Stimulated activated CD4-positive, alpha-beta T cell treated with anti-CD3 and anti-CD28 coated beads, TNF-alpha, amount 100 ng/mL, for 24 hours (primary cell): ENCODE measurements around the gene PBX3.

Source experiments
- DNase-seq, 3 experiments: peaks; one replicate each; pipeline ENCODE4 v3.0.0-alpha.2; 2020; ENCODE audit warnings: low read depth in 3 of 3

The PBX3 gene

DNA sequence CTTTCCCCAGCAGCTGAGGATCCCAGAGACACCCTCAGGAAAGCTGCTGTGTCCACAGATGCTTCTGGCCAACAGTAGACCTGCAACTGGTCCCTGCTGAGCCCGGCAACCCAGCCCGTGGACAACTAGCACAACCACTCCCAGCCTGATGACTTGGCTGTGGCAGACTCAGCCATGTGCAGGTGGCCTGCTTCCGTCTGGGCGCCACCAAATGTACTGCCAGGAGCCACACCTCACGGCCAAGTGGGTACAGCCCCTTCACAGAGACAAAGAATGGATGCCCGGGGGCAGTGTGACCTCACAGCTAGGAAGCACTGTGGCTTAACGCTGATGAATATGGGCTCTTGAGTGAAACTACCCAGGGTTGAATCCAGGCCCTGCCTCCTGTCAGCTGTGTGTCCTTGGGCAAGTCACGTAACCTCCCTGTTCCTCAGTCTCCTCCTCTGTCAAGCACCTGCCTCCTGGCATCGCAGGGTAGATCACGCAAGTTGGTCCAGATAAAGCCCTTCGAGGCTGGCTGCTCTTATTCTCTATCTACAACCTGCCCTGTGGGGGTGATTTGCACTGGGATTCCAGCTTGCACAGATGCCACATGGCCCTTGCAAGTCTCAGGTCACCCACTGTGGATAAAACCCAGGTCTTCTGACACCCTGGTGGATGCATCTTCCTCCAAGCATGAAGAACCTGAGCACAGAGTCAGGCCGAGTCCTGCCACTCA is 225.0 kb downstream of the PBX3 start:
- no peak for DNase-seq

DNA sequence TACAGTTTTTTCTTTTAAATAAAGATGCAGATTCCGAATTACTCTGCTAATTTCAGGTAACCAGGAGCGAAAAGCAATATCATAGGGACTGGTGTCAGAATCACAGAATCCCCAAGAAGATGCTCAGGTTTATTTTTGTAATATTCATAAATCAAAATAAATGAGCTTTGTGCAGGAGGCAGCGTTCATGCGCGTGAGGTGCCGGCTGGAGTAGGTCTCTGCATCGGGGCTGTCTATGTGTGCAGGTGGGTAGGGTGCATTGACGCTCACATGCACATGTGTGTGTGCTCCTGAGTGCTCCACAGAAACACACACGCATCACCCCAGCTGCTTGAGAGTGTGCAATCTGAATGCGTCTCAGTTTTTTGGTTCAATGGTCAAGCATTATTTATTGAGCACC is 226.4 kb downstream of the PBX3 start:
- DNase-seq, result no peak

DNA sequence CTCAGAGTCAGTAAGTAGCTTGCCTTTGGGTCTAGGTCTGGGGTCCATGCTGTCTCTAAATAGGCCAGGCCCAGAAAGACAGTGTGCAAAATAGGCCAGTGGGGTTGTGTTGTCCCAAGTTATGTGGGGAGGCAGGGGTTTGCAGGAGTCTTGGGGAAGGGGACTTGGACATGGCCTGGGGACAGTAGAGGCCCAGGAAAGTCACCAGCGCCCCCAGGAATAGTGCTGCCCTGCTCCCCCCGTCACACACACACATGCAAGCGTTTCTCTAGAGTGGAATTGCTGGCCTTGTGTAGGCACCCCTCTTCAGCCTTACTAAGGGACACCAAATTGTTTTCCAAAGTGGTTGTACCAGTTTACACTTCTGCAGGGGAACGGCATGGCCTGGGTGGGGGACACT is 227.5 kb downstream of the PBX3 start:
- DNase-seq, result no peak

DNA sequence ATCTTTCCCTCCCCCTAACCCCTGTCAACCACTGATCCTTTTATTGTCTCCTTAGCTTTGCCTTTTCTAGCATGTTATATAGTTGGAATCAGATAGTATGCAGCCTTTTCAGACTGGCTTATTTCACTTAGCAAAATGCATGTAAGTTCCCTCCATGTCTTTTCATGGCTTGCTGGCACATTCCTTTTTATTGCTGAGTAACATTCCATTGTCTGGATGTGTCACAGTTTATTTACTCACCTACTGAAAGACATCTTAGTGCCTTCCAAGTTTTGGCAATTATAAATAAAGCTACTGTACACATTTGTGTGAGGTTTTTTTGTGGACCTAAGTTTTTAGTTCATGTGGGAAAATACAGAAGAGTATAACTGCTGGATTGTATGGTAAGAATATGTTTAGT is 230.1 kb downstream of the PBX3 start:
- no peak for DNase-seq

DNA sequence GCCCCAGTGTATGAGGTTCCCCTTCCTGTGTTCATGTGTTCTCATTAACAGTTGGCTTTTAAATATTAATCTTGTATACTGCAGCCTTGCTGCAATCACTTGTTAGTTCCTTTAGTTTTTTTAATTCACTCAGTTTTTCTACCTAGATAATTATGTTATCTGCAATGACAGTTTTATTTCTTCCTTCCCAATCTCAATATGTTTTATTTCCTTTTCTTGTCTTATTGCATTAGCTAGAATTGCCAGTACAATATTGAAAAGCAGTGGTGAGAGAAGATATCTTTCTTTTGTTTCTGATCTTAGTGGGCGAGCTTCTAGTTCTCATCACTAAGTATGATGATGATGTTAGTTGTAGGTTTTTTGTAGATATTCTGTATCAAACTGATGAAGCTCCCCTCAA is 232.2 kb downstream of the PBX3 start:
- no peak for DNase-seq

DNA sequence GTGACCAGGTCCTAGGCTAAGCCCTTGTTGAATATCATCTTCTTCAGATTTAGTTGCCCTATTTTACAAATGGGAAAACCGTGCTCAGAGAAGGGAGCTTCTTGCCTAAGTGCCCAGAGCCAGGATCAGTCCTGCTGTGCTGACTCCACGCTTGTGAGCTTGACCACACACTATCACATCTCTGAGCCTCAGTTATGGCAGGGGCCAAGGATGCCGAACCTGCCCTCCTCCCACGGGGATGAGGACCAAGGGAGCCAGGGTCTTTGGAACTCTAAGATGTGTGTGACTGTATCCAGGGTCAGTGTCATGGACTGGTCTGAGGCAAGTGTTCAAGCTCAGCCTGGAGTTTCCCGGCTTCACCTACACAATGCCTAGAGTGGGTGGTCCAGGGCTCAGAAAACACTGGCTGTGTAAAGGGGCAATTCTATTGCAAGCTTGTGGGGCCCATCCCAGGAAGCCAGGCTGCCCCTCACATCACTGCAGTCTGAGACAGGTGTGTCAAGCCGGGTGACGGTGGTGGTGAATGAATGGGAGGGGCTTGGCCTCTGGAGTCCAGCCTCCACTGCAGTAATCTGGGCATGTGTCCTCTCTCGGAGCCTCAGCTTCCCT is 235.7 kb downstream of the PBX3 start:
- no peak for DNase-seq

DNA sequence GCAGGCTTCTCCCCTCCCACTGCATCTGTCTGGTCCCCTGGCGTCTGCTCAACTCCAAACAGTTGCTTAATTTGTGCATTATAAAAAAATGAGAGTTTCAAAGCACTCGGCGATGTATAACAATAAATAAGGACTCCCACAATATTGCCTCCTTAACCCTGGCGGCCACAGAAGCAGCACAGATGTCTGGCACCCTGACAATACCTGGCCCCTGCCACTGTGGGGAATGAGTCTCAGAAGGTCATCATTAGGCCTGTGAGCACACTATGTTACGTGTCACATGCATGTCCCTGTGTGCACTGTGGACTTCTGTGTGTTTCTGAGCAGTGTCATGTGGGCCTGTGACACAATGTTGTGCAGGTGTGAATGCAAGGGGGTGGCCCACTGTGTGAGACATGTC is 236.5 kb downstream of the PBX3 start:
- DNase-seq, result no peak

DNA sequence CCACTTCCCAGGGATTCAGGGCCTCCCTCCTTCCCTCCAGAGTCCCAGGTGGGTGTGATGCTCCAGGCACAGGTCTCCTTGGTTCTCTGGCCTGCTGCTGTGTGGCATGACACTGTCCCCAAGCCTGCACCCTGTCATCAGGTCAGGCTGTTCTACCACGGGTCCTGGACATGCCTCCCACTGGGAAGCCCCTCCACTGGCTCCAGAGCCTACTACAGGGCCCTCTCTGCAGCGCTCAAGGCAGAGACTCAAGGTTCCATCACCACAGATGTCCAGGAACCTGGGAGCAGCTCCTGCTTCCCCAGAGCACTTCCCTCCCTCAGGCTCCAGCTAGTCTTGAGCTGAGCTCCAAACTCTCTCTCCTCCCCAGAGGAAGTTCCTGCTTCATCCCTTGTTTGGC is 237.3 kb downstream of the PBX3 start:
- no peak for DNase-seq

DNA sequence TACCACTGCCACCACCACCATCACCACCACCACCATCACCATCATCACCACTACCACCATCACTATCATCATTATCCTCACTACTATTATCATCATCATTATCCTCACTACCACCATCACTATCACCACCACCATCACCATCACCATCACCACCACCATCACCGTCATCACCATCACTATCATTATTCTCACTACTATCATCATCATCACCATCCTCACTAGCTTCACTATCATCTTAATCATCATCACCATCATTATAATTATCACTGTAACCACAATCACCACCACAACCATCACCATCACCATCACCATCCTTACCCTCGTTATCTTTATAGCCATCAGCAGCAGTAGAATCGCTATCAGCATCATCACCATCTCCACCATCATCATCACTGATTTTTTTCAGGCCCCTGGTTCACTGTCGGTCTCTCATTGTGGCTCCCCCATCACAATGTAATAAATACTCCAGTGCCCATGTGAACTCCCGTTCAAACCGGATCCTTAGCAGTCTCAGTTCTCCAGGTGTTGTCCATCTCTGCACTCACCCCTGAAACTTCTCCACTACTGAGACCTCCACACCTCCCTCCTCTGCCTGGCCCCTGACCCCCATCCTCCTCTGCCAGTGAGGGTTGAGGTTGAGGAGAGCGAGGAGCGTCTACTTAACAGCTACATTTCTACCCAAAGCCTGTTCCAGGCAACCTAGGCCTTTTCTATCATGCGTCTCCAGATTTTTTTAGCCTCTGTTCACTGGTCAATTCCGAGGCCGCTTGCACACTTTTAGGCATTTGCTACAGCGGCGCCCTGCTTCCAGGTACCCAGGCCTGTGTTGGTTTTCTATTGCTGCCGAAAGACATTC is 238.2 kb downstream of the PBX3 start:
- no peak for DNase-seq

DNA sequence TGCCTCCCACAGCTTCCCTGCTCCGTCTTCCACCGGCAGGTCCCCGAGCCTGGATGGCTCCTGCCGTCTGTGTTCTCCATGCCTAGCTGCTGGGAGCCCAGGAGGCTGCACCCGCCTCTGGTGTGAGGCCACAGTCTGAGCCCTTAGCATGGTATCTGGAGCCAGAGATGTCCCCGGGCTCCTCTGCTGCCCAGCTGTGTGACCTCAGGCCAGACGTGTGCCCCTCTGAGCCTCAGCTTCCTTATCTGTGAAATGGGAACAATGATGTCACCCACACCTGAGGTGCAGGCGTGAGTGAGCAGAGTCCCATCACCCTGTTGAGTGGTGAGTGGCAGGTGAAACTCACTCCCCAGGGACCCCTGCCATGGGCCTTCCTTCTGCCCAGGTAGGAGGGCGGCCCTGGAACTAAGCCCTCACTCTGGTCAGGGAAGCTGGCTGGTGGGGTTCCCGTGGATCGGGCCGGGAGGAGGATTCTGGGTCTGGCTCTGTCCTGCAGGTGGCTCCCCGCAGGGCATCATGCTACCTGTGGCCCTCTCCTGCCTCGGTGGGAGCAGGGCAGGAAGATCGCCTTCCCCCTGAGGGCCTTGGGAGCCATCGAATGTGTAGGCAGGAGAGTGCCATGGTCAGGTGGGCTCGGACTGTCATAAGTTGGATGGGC is 239.0 kb downstream of the PBX3 start:
- no peak for DNase-seq

DNA sequence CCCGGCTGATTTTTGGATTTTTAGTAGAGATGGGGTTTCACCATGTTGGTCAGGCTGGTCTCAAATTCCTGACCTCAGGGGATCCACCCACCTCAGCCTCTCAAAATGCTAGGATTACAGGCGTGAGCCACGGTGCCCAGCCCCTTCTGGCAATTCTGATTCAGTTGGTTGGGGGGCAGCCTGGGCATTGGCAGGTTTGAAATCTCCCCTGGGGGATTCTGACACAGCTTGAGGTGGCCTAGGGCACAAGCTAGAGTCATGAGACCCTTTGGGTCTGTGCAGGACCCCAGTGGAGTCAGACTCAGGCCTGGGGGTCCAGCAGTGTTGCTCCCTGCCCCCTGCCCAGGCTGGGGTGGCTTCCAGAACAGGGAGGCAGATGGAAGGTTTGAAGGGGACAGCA is 239.8 kb downstream of the PBX3 start:
- no peak for DNase-seq

DNA sequence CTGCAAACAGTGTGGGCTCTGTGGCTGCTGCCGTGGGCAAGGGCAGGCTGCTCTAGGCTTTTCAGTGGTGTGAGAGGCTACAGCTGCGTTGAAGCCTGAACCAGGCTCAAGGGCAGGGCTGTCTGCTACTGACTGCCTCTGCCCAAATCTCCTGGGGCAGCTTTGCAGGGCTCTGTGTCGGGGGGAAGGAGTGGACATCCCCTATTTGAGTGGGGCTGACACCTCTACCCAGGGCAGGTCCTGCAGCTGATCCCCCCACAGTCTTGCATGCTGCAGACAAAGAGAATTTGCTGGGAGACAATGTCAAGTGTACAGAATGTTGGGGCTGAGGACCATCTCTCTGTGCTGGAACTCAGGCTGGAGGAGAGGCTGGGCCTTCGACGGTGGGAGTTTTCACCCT is 240.2 kb downstream of the PBX3 start:
- no peak for DNase-seq

DNA sequence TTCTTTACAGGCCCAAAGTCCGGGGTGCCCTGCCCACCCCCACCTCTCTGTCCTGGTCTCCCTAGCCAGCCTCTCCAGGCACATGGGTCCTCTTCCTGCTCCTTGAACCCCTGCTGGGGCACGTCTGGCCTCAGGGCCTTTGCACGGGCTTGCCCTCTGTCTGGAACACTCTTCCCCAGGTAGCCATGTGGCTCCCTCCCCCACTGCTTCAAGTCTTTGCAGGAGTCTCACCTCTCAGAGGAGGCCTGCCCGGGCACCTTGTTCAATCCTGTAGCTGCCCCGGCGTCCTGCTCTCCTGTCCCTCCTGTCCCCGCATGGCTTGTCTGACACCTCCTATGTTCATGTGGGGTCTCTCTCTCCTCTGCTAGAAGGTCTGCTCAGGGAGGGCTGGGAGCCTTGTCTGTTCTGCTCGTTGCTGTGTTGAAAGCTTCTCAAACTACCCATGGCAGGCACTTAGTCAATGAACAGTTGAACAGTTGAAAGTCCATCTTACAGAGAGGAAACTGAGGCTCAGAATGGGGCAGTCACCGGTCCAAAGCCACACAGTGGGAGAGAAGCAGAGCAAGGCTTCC is 241.4 kb downstream of the PBX3 start:
- no peak for DNase-seq

DNA sequence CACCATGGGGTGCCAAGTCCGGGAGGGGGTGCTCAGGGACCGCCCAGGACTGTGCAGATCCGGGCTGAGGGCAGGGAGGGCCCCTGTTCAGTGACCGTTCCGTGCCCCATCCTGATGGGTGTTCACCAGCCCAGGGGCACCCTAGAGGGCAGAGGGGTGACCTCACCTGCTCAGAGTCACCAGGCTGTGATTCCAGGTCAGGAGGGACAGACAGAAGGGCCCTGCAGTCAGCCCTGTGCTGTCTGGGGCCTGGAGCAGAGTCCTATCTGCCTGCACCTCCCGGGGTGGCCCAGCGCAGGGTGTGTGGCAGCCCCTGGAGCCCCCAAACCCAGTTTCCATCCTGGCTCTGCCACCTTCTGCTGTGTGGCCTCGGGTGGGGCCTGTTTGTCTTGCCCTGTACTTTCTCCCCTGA is 241.9 kb downstream of the PBX3 start:
- no peak for DNase-seq

DNA sequence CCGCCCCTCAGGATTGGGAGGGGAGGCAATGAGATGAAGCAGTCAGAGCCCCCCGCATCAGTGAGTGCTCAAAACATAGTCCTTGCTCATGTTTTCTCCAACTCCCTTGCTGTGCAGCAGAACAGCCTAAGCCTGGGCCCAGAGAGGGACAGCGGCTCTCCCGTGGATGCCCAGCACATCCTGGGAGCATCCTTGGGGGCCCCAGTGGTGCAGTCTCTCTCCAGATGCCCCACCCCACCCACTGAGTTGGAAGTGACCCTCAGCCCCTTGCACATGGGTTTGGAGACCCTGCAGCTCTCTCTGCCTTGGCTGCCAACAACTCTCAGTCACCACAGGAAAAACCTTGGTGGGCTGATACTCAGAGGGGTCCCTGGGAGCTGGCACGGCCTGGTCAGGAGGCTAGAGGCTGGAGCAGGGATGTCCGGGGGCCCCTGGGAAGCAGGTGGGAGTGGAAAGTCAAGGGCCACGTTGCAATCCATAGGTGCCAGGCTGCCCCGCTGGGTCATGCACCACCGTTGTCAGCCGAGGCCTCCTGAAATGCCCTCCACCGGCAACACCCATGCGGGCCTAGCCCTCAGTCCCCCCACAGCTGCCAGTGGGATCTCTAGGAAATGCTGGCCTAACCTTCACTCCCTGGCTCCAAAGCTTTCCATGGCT is 242.5 kb downstream of the PBX3 start:
- no peak for DNase-seq

DNA sequence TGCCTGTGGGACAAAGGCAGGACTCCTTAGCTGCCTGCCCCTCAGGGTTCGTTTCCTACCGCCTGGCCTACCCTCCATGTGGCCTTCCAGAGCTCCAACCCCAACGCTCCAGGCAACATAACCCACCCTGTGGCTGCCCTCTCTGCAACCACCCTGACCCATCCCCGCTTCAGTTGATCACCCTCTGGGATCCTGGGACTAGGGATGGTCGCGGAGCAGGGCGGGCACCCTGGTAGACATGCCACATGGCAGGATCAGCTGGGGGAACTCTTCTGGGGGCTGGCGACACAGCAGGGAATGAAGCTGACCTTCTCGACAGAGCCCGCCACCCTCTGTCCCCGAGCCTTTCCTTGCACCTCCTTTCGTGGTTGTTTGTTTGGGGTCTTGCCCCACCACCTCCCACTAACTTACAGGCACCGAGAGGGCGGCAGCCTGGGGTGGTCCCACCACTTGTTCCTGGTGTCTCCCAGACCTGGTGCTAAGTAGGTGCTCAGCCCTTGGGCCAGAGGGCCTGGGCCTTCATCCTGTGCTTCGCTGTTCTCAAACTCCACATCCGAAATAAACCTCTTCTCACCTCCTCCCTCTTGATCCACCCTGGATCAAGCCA is 243.1 kb downstream of the PBX3 start:
- no peak for DNase-seq

DNA sequence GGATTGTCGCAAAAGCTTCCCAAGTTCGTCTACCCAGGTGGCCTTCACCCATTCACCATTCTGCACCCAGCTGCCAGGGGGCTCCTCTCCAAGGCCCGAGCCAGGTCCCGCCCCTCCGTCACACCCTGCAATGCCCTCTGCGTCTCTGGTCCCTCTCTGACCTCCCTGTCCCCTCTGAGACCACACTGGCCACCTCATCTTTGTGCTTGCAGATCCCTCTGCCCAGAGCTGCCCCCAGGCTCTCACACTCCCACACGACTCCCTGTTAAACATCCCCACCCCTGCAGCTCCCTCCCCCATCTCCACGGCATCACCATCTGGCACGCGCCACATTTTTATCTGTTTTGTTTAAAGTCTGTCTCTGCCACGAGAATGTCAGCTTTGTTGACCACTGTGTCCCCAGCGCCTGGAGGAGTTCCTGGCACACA is 243.6 kb downstream of the PBX3 start:
- DNase-seq, result no peak

DNA sequence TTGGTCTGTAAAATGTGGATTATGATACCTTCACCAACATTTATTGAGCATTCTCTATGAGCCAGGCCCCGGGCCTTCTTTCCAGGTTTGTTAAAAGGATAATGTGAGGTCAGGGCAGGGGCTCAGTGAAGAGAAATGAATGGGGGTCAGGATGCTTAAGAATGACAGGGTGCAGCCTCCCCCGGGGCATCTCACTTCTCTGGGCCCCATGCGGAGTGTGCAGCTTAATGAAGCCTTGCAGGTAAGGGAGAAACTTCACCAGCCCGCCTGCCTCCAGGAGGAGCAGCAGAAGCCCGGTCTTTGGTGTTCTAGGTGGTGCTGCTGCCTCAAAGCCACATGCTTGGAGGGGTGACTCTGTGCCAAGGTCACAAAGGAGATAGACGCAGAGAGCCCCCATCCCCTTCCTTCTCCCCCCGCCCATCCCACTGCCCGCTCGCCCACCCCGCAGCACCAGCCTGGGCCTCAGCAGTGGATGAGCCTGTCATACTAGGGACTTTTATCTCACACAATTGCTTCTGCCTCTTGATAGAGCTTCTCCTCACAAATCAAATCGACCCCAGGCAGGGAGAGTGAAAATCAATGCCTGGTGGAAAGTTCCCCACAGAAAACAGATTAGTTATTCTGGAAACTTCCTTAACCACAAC is 244.8 kb downstream of the PBX3 start:
- DNase-seq, result no peak

DNA sequence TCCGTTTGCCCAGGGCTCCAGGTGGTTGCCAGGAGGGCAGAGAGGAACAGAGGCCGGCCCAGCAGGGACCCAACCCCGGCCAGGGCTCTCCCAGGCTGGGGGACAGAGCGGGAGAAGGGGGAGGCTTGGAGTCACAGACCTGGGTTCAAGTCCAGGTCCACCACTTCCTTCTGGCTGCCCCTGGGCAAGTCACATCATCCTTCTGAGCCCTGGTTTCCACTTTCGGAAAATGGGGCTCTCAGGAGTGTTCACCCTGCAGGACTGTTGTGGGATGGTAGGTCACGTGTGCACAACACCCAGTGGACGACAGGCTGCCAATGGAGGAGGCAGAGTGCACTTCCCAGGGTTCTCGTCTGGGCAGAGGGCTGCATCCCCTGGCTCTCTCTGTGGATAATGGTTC is 245.4 kb downstream of the PBX3 start:
- no peak for DNase-seq

DNA sequence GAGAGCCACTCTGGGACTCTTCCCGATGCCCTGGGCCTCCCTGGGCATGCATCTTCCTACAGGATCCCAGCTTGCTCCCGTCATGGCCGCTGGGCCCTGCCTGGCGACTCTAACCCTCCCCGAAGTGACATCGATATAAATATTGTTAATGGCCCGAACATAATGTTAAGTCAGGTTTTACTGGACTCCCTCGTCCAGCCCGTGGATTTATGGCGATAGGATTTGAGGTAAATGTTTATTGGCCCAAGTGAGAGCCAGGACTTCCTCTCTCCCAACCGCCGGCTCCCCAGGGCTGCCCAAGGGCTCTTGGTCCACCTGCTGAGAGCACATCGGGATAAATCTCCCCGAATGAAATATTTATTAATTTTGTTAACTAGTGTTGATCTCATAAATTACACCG is 246.3 kb downstream of the PBX3 start:
- DNase-seq, result no peak
